HG03442 (cell line): ENCODE measurements around the gene OR4M1.
"Not testable (repeated sequence)": the region's sequence is repeated elsewhere in the genome, so short reads cannot be mapped to it uniquely, and the experiment has no call there.

Experiments
- ATAC-seq: cut with Tn5 transposase; IDR thresholded peaks from one replicate; pipeline ENCODE4 v1.9.1; 2021; ENCODE audit warnings: mild to moderate bottlenecking, moderate library complexity; ENCODE audit not compliant: unreplicated experiment

Gene OR4M1, protein sequence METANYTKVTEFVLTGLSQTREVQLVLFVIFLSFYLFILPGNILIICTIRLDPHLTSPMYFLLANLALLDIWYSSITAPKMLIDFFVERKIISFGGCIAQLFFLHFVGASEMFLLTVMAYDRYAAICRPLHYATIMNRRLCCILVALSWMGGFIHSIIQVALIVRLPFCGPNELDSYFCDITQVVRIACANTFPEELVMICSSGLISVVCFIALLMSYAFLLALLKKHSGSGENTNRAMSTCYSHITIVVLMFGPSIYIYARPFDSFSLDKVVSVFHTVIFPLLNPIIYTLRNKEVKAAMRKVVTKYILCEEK

DNA sequence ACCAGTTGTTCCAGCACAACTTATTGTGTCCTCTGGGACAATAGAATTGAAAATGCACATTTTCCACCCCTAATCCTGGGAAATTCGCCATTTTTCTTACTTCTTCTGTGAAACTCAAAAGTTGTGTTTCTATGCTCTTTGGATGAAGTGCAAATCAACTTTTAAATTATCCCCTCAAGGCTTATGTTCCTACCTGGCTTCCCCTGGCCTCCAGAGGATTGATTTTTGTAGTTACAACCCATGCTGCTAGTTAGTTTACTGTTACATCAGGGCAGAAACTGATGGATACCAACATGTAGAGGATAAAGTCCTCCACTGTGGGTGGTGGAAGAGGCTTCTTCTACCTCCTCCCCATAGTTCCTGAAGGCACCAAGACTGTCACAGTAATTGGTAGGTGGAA, at the start of gene OR4M1:
Gene OR4M1, plus strand, starts transcription at position 301 of the 400 bp plus-strand sequence. CDS start 6,819 bp downstream, outside the sequence.
- not testable (repeated sequence) for ATAC-seq

DNA sequence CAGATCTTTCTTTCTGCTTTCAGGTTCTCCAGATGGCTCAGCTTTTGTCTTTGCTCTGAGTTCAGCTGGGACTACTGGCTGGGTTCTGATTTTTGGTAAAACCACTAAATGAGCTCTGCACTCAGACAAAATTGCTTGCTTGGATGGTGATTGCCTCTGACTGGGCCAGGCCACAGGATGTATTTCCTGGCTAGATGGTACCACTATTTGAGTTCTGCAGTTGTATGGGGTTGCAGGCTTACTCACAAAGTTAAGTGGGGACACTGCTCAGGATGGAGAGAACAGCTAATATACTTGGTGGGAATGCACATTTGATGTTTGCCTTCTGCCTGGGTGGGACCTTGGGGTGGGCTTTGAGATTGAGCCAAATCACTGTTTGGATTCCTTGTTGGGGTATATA, 43.9 kb upstream of the OR4M1 start:
- no peak for ATAC-seq

DNA sequence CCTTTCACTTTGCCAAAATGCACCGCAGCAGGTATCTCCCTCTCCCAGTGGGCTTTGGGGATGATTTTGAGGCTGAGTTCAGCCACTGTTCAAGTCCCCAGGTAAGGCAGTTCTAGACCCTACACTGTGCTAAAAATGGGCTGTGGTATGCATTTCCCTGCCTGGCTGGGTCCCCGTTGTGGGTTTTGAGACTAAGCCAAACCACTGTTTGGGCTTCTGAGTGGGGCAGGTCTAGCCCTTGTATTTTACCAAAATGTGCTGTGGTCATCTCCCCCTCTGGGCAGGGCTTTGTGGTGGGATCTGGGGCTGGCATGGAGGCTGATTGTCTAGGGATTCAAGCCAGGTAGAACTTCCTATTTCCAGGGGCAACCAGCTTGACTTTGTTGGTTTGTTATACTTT, 43.5 kb upstream of the OR4M1 start:
- no peak for ATAC-seq

DNA sequence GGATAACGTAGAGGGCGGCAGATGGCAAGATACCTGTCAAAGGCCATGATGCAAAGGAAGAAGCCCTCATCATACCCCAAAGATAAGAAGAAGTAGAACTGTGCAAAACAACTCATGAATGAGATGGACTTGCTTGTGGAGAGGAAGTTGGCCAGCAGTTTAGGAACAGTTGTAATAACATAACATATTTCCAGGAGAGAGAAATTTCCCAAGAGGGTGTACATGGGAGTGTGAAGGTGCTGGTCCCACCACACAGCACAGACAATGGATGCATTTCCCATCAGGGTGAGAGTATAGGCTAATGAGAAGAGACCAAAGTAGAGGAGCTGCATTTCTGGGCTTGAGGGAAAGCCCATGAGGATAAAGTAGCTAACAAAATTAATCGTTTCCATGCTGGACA, 39.4 kb upstream of the OR4M1 start:
- not testable (repeated sequence) for ATAC-seq

DNA sequence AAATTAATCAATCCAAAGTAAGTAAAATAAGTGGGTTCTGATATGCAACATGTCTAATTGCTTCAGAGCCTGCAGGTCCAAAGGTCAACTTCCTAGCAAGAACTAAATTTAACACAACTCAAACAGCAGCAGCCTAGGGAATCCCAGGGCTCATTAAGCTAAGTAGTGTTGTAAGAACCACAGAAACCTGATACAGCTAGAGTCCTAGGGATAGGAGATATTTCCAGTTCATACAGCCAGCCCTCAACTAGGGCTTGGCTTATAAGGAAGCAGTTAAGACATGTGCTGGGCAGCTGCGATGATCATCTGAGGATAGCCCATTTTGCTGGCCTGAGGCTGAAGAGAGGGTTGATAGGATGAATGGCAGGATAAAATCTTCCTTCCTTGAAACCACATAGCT, 30.0 kb upstream of the OR4M1 start, which contains the start of gene OR4Q3:
Gene OR4Q3, plus strand, starts transcription at position 316 of the 400 bp plus-strand sequence.
- ATAC-seq: no peak

DNA sequence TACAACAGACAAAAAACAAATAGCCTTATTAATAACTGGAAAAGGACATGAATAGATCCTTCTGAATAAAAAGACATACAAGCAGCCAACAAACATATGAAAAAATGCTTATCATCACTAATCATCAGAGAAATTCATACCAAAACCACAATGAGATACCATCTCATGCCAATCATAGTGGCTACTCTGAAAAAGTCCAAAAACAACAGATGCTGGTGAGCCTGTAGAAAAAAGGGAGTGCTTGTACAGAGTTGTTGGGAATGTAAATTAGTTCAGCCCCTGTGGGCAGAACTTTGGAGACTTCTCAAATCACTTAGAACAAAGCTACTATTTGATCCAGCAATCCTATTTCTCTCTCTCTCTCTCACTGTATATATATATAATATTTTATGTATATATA, 21.0 kb upstream of the OR4M1 start:
- not testable (repeated sequence) for ATAC-seq

DNA sequence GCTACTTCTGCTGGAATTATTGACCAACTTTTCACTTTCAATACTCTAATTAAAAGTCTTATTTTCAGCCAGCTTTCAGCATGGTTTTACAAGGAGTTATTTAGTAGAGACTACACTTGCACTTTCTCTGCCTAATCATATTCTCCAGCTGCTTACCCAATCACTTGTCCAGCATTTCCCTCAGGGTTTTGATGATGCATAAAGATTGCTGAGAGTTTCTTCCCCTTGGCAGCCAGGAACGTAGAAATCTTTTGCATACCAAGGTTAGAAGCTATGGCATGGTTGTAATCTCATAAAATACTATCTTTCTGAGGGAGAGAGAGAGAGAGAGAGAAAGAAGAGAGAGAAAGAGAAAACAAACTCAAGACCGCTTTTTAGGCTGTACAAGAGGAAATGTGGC, 19.1 kb upstream of the OR4M1 start:
- ATAC-seq: no peak

DNA sequence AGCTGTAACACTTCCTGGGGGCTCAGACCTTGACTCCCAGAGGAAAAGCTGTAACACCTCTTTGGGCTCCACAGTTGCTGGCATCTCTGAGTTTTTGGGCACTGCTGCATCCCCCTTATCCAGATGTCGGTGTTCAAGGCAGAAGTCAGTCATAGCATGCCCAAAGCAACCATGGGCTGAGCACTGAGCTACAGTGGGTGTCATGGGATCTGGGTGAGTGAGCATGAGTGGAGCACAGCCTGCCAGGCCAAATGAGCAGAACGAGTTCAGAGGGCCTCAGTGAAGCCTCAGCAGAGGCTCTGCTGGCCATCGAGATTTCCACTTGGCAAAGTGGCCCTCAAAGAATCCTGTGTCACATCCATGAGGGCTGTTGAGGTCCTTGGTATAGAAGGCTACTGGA, 1.8 kb upstream of the OR4M1 start:
- ATAC-seq: not testable (repeated sequence)

DNA sequence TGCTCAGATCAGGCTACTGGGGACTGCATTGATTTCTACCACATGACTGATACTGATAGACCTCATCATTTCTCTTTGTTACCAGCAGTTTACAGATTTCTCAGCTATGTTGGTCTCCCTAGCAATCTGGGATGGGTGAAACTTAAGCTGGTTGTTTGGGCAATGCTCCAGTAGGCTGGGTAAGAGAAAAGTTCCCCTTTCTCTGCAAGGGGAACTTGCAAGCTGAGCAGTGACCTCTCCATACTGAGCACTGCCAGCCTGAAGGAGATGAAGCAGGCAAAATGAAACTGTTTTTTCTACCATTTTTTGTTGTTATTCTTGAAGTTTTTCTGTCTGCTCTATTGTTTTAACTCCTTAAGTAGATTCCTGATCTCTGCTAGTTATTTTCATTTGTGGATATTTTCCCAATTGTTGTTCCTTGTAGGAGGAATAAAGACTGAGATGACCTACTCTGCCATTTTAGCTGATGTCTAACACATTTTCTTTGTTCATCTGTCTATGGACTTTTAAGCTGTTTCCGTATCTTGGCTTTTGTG, 1.3 kb upstream of the OR4M1 start:
- no peak for ATAC-seq

DNA sequence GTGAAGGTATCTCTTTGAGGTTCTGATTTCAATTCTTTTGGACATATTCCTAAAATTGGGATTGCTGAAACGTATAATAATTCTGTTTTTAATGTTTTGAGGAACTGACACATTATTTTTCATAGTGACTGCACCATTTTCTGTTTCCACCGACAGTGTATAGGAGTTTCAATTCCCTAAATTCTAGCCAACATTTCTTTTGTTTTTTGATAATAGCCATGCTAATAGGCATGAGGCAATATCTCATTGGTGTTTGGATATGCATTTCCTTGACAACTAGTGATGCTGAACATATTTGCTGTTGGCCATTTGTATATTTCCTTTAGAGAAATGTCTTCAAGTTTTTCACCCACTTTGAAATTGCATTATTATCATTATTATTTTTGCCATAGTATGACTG, 850 bp upstream of the OR4M1 start:
- peak; percentile 70 for ATAC-seq

DNA sequence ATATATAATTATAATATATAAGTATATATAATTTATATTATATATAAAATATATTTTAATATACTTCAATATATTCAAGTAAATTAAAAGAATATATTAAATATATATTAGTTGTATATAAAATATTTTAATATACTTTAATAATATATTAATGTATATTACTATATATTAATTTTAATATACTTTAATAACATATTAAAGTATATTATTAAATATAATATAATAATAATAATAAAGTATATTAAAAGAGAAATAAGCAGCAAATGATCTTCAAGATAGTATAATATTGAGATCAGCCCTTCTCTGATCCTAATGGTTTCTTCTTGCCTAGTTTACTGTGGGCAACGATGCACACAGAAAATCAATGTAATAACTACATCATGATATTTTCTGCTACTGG, 2.3 kb downstream of the OR4M1 start:
- ATAC-seq: no peak

DNA sequence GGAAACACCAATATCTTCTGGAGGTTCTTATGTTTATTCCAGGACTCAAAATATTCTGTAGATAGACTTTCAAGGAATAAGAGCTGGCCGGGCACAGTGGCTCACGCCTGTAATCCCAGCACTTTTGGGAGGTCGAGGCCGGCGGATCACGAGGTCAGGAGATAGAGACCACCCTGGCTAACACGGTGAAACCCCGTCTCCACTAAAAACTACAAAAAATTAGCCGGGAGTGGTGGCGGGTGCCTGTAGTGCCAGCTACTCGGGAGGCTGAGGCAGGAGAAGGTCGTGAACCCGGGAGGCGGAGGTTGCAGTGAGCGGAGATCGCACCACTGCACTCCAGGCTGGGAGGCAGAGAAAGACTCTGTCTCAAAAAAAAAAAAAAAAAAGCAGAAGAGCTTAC, 12.5 kb downstream of the OR4M1 start:
- ATAC-seq: not testable (repeated sequence)

DNA sequence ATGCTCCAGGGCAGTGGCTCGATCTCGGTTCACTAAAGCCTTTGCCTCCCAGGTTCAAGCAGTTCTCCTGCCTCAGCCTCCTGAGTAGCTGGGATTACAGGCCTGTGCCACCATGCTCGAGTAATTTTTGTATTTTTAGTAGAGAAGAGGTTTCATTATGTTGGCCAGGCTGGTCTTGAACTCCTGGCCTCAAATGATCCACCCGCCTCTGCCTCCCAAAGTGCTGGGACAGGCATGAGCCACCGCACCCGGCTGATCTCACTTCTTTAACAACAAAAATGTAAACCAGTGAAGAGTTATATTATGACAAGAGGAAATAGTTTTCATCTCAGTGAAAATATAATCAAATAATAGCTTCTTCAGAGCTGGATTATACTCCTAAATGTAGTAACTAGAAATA, 14.0 kb downstream of the OR4M1 start:
- ATAC-seq: not testable (repeated sequence)

DNA sequence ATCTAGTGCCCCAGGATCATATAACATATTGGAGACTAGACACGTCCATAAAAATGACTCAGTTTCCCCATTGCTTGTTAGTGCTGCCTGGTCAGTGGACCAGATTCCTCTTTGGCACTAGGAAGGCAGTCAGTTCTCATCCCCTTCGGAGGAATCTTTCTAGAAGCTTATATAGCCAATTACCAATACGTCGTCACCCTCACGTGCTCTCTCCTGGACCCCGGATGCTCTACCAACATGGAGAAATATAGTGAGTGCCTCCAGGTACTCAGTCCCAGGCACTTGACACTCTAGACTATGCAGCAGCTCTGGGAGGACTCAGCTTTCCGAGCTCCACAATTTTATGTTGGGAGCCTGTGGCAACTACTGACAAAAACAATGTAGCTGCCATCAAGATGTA, 14.8 kb downstream of the OR4M1 start:
- not testable (repeated sequence) for ATAC-seq

DNA sequence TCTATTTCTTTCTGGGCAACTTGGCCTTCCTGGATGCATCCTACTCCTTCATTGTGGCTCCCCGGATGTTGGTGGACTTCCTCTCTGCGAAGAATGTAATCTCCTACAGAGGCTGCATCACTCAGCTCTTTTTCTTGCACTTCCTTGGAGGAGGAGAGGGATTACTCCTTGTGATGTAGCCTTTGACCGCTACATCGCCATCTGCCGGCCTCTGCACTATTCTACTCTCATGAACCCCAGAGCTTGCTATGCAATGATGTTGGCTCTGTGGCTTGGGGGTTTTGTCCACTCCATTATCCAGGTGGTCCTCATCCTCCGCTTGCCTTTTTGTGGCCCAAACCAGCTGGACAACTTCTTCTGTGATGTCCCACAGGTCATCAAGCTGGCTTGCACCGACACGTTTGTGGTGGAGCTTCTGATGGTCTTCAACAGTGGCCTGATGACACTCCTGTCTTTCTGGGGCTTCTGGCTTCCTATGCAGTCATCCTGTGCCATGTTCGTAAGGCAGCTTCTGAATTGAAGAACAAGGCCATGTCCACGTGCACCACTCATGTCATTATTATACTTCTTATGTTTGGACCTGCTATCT, 23.3 kb downstream of the OR4M1 start:
- ATAC-seq: not testable (repeated sequence)

DNA sequence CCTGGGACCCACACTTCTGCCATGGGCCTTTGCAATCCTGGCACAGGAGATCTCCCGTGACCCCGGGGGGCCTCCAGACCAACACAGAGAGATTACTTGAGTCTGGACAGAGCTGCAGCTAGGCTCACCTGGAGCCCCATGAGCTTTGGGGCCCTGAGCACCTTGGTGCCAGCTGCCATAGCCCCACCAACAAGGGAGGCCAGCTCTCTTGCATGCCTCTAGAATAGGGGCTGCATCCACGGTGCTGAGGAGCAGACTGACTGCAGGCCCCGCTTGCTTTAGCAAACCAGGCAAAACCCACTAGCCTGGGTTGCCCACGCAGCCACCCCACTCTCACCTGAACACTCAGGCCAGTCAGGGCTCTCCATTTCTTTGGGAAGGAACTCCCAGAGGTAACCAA, 26.6 kb downstream of the OR4M1 start:
- ATAC-seq: no peak

DNA sequence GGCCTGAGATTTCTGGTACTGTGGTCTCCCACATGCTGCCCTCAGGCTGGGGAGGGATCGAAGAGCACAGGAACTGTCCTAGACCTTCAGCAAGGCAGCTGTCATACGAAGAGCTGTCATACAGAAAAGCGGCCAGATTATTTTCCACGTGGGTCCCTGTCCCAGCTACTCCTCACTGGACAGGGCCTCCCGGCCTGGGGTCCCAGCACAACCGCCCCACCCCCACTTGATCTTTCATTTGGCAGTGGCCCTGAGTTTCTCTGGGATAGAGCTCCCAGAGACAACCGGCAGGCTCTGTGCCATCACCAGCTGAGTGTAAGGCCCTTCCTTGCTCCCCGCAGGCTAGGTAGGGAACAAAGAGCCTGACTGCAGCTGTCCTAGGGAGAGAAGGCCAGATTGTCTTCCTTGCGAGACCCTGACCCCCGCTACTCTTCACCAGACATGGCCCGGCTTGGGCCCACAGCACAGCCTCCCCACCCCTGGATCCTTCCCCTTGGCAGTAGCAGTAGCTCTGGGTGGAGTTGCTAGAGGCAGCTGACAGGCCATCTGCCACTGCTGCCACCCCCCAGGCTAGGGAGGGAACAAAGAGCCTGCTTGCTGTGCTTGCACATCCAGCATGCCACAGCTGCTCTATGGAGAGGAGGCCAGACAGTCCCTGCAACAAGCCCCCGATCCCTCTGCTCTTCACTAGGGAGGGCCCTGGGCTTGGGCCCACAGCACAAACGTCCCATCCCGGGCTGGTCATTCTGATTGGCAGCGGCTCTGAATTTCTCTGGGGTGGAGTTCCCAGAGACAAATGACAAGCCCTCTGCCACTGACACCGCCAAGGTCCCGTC, 27.2 kb downstream of the OR4M1 start:
- no peak for ATAC-seq

DNA sequence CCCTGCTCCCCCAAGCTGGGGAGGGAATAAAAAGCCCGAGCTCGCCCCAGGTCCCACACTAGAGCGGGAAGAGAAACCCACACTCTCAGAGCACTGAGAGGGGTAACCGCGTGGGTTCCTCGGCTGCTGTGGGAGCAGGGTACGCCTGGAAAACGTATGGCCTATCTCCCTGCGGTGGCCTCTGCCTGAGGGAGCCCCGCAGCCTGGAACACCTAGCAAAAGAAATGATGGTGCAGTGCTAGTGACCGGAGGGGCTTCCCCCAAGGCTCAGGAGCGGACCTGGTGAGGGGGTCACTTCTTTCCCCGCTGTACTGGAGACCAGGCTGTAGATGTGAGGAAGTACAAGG, 27.8 kb downstream of the OR4M1 start:
- no peak for ATAC-seq

DNA sequence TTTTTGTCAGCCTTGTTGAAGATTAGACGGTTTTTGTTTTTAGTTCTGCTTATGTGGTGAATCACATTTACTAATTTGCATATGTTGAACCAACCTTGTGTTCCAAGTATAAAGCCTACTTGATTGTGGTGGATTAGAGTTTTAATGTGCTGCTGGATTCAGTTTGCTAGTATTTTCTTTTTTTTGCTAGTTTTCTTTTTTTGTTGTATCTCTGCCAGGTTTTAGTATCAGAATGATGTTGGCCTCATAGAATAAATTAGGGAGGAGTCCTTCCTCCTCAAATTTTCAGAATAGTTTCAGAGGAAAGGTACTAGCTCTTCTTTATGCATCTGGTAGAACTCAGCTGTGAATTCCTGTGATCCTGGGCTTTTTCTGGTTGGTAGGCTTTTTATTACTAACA, 30.2 kb downstream of the OR4M1 start, which contains the start of gene OR4N2:
Gene OR4N2, plus strand, starts transcription at position 301 of the 400 bp plus-strand sequence. CDS start 23,679 bp downstream, outside the sequence.
- not testable (repeated sequence) for ATAC-seq

DNA sequence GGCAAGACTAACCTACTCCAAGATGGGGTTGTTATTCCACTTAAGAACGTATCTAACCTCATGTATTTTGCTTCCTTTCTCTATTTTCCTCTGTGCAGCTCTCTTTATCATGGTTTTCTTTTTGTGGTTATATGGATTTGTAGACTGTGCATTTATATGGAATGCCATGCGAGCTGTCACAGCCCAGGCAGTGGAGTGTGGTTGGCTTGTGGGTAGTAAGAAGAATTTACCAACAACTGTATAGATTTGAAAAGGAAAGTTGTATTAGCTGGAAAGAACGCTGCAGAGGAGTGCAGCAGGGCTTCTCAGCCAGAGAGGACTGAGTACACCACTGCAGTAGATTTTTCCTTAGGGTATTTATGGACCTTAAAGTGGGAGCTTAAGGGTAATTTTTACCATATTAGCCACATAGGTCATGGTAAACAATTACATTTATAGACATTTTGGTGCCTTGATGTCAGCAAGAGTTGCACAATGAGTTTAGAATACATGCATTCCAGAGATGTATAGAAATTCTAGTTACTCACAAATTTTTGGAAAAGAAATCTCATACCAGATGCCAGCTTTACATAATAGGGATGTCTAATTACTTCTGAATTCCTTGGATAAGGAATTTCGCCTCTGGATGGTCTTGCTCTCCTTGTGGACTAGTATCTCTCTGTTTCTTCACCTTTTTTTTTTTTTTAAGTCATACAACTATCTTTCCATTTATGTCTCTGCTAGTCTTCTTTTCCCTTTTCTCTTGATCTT, 40.0 kb downstream of the OR4M1 start:
- ATAC-seq: not testable (repeated sequence)

DNA sequence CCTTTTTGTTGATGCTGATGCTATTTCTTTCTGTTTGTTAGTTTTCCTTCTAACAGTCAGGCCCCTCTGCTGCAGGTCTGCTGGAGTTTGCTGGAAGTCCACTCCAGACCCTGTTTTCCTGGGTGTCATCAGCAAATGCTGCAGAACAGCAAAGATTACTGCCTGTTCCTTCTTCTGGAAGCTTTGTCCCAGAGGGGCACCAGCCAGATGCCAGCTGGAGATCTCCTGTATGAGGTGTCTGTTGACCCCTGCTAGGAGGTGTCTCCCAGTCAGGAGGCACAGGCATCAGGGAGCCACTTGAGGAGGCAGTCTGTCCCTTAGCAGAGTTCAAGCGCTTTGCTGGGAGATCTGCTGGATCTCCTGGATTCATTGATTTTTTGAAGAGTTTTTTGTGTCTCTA, 46.6 kb downstream of the OR4M1 start:
- ATAC-seq: not testable (repeated sequence)
